ENCODE data around the gene TGFA. TPM values are rescaled to one million over a fixed set of nuclear protein-coding genes. Genes with fewer than 3 reads are reported as not detected.

TGFA gene
- total and polyA plus RNA-seq, 10 of the 15 experiments (the other 5 are each of a cell fraction or from before 2014, with no cell fraction given): 0.03 to 0.23 TPM; not detected in 8

- TF ChIP-seq E2F8 (IDR thresholded peaks at IDR 0.05; ENCODE audit: low read depth, partially characterized antibody): no peak
- no peak for TF ChIP-seq SIX5 (IDR thresholded peaks at IDR 0.05; ENCODE audit: low read depth, low read length, severe bottlenecking)
- no peak for TF ChIP-seq RELA (IDR thresholded peaks at IDR 0.05; ENCODE audit: borderline replicate concordance, partially characterized antibody)
- no peak for TF ChIP-seq PAX8 (IDR thresholded peaks at IDR 0.05)
- TF ChIP-seq ZBTB40 (IDR thresholded peaks at IDR 0.05; ENCODE audit: borderline replicate concordance): no peak
- TF ChIP-seq CBX3 (IDR thresholded peaks at IDR 0.05; ENCODE audit: borderline replicate concordance, low read depth): no peak
- no peak for TF ChIP-seq HCFC1 (IDR thresholded peaks at IDR 0.05; ENCODE audit: low read length)
- TF ChIP-seq SPI1 (IDR thresholded peaks at IDR 0.05; ENCODE audit: borderline replicate concordance, insufficient read depth, low read depth, low read length): no peak
- no peak for TF ChIP-seq POLR2A (IDR thresholded peaks at IDR 0.05; ENCODE audit: low read depth, low read length)
- no peak for TF ChIP-seq ZBTB11 (CRISPR knock-in tag; IDR thresholded peaks at IDR 0.05)
- TF ChIP-seq STAT3 (IDR thresholded peaks at IDR 0.05; ENCODE audit: low read depth, low read length): no peak
- no peak for TF ChIP-seq NFYA (IDR thresholded peaks at IDR 0.05; ENCODE audit: borderline replicate concordance, low read depth, low read length)
Observed at GRCh38 chr2:70489165-70489564, 64.5 kb downstream of the TGFA start (continued).
